ENCODE results near the gene MPI. TPM values are rescaled to one million over a fixed set of nuclear protein-coding genes. Genes with fewer than 3 reads are reported as not detected.
"Not testable (repeated sequence)": the region's sequence is repeated elsewhere in the genome, so short reads cannot be mapped to it uniquely, and the experiment has no call there.

The MPI gene
- total RNA-seq, 4 donors from 2014 or later: 28.8 to 73.3 (median 33.7) TPM

DNA sequence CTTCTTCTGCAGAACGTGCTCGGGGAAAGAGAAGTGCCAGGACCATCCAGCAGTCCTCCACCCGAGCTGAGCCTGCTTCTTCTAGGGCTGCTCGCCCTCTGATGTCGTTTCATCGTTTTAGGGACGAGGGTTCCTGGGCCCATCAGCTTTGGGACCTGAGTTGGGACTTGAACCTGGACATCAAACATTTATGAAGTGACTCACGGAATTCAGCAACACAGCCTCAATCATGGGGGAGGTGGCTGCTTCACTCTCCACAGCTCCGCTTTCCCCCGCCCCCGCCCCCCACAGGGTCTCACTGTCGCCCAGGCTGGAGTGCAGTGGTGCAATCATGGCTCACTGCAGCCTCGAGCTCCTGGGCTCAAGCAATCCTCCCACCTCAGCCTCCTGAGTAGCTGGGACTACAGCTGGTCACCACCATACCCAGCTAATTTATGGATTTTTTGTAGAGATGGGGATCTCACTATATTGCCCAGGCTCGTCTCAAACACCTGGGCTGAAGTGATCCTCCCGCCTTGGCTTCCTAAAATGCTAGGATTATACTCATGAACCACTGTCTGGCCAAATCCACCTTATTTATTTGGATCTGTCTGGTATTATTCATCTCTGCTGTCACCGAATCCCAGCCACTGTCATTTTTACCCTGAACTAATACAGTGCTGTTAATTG is 16.0 kb upstream of the MPI start:
- Histone ChIP-seq H3K9me3 (no peaks in the 10 kb centered on the region), H3K27me3 (no peaks in the 10 kb centered on the region), H3K4me3 (peak overlapping the region; percentile 55 to 85), H3K27ac (peak overlapping the region; percentile 77 to 87), H3K36me3 (no peaks in the 10 kb centered on the region), H3K4me1 (peaks cover 11 to 28% of the 10 kb centered on the region in 2 donors)
- TF ChIP-seq POLR2A (IDR thresholded peaks at IDR 0.05): no peak
- TF ChIP-seq, protein P1, sequence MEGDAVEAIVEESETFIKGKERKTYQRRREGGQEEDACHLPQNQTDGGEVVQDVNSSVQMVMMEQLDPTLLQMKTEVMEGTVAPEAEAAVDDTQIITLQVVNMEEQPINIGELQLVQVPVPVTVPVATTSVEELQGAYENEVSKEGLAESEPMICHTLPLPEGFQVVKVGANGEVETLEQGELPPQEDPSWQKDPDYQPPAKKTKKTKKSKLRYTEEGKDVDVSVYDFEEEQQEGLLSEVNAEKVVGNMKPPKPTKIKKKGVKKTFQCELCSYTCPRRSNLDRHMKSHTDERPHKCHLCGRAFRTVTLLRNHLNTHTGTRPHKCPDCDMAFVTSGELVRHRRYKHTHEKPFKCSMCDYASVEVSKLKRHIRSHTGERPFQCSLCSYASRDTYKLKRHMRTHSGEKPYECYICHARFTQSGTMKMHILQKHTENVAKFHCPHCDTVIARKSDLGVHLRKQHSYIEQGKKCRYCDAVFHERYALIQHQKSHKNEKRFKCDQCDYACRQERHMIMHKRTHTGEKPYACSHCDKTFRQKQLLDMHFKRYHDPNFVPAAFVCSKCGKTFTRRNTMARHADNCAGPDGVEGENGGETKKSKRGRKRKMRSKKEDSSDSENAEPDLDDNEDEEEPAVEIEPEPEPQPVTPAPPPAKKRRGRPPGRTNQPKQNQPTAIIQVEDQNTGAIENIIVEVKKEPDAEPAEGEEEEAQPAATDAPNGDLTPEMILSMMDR (IDR thresholded peaks at IDR 0.05): no peak
- peak; percentile 22 to 28 for DNase-seq
- intact Hi-C loops (cut with DNase I; ENCODE audit: low total_unique reads): no loop called here

DNA sequence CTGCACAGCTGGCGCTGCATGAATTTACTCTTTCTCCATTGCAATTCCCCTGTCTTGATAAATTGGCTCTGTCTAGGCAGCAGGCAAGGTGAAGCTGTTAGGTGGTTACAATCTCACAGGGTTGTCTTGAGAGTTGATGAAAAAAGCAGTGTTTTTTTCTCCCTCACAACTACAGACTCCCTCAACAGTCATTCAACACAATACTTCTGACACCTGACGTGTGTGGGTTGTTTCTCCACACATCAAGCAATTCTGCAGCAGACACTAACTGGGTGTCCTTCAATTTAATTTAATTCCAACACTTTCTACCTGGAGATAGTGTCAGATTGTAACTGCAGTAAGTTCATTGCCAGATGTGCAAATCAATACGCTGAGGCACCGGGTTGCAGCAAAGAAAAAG is 11.6 kb upstream of the MPI start:
- intact Hi-C loops (cut with DNase I; ENCODE audit: low total_unique reads): no loop called here
- TF ChIP-seq, protein P1 (IDR thresholded peaks at IDR 0.05): no peak
- no peak for TF ChIP-seq POLR2A (IDR thresholded peaks at IDR 0.05)
- H3K36me3 ChIP-seq: no peaks in the 10 kb centered on the region
- H3K4me1 ChIP-seq: no peaks in the 10 kb centered on the region
- H3K9me3 ChIP-seq: no peaks in the 10 kb centered on the region
- H3K4me3 ChIP-seq: no peak overlapping the region
- H3K27me3 ChIP-seq: no peaks in the 10 kb centered on the region
- H3K27ac ChIP-seq: no peak overlapping the region
- no peak for DNase-seq

DNA sequence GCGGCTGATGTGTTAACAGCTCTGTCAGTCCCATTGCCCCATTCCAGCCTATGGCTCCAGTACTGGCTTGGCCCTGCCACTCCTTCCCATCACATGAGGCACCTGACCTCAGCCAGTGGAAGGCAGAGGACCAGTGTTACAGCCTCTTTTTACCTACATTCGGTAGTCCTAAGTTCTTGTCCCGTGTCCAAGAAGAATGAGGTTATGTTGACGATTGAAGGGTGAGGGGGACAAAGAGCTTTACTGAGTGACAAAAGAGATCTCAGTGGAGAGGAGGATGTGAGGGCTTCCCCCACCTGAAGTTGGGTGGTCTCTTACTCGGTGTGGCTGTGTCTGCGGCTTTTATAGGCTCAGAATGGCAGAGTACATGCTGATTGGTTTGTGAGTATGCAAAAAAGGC is 7.3 kb upstream of the MPI start:
- intact Hi-C loops (cut with DNase I; ENCODE audit: low total_unique reads): no loop called here
- Histone ChIP-seq H3K27ac (no peak overlapping the region), H3K36me3 (no peaks in the 10 kb centered on the region), H3K4me3 (no peak overlapping the region), H3K27me3 (no peaks in the 10 kb centered on the region), H3K9me3 (no peaks in the 10 kb centered on the region), H3K4me1 (no peaks in the 10 kb centered on the region)
- no peak for TF ChIP-seq POLR2A (IDR thresholded peaks at IDR 0.05)
- TF ChIP-seq, protein P1 (IDR thresholded peaks at IDR 0.05): no peak
- DNase-seq: no peak

DNA sequence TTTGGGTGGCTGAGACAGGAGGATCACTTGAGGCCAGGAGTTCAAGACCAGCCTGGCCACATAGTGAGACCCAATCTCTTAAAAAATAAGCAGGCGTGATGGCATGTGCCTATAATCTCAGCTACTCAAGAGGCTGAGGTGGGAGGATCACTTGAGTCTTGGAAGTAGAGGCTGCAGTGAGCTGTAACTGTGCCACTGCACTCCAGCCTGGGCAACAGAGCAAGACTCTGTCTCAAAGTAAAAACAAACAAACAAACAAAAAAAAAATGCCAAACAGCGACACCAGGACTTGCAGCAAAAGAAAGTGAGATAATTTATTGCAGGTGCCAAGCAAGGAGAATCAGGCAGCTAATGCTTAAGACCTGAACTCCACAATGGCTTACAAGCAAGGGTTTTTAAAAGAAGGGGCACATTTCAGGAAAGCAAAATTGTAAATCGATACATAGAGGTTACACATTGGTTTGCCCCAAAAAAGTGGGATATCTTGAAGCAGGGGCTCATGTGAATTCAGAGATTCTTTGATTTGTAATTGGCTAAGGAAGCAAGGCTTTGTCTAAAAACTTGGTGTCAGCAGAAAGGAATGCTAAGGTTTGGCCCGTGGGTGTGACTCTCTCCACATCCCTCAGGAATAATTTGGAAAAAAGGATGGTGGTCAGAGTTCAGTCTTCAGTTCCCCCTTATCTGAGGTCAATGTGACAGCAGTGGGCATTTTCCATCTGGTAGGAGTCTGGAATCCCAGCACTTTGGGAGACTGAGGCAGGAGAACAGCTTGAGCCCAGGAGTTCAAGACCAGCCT is 5.2 kb upstream of the MPI start:
- TF ChIP-seq POLR2A (IDR thresholded peaks at IDR 0.05): no peak
- Histone ChIP-seq H3K4me1 (peaks cover 0 to 7% of the 10 kb centered on the region in 2 donors), H3K36me3 (no peaks in the 10 kb centered on the region), H3K27me3 (no peaks in the 10 kb centered on the region), H3K27ac (no peak overlapping the region), H3K9me3 (no peaks in the 10 kb centered on the region), H3K4me3 (no peak overlapping the region)
- DNase-seq: no peak
- intact Hi-C loops (cut with DNase I; ENCODE audit: low total_unique reads): no loop called here

DNA sequence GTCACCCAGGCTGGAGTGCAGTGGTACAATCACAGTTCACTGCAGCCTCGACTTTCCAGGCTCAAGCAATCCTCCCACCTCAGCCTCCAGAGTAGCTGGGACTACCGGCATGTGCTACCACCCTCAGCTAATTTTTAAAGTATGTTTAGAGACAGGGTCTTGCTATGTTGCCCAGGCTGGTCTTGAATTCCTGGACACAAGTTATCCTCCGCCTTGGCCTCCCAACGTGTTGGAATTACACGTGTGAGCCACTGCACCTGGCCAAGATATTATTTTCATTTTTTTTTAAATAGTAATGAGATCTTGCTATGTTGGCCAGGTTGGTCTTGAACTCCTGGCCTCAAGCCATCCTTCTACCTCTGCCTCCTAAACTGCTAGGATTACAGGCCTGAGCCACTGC is 4.4 kb upstream of the MPI start:
- no peak overlapping the region for H3K27ac ChIP-seq
- no peak overlapping the region for H3K4me3 ChIP-seq
- H3K9me3 ChIP-seq: no peaks in the 10 kb centered on the region
- H3K27me3 ChIP-seq: no peaks in the 10 kb centered on the region
- no peaks in the 10 kb centered on the region for H3K36me3 ChIP-seq
- peaks cover 0 to 9% of the 10 kb centered on the region in 2 donors for H3K4me1 ChIP-seq
- TF ChIP-seq, protein P1 (IDR thresholded peaks at IDR 0.05): no peak
- no peak for TF ChIP-seq POLR2A (IDR thresholded peaks at IDR 0.05)
- DNase-seq: no peak
- intact Hi-C loops (cut with DNase I; ENCODE audit: low total_unique reads): no loop called here

DNA sequence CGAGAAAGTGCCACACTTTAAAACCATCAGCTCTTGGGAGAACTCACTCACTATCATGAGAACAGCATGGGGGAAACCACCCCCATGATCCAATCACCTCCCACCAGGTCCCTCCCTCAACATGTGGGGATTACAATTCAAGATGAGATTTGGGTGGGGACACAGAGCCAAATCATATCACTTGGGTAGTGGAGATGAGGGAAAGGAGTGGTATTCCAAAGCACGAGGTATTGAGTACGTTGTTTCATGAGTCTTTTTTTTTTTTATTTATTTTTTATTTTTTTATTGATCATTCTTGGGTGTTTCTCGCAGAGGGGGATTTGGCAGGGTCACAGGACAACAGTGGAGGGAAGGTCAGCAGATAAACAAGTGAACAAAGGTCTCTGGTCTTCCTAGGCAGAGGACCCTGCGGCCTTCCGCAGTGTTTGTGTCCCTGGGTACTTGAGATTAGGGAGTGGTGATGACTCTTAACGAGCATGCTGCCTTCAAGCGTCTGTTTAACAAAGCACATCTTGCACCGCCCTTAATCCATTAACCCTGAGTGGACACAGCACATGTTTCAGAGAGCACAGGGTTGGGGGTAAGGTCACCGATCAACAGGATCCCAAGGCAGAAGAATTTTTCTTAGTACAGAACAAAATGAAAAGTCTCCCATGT is 2.2 kb upstream of the MPI start:
- peaks cover 0 to 11% of the 10 kb centered on the region in 2 donors for H3K4me1 ChIP-seq
- H3K36me3 ChIP-seq; H3K27ac ChIP-seq; intact Hi-C loops (cut with DNase I; ENCODE audit: low total_unique reads); H3K9me3 ChIP-seq; H3K4me3 ChIP-seq; H3K27me3 ChIP-seq; DNase-seq: not testable (repeated sequence)
